HL-60 (cell line): ENCODE data around the gene EFNA3.

Source experiments
- DNase-seq, 2 experiments: peaks; one replicate each; pipeline ENCODE4 v3.0.0-alpha.2; 2010 to 2020; ENCODE audit warnings: low read depth in 1 of 2, low spot score in 1 of 2
- H3K27ac ChIP-seq: fragments of 250-450 bp; sonication (Bioruptor Pico); replicated peaks from 2 replicates; pipeline ENCODE4 v1.5.1; 2020; ENCODE audit warnings: mild to moderate bottlenecking, moderate library complexity
- H3K27me3 ChIP-seq: fragments of 250-450 bp; sonication (Bioruptor Pico); 2 replicates; pipeline ENCODE4 v1.5.1; 2021; ENCODE audit warnings: mild to moderate bottlenecking, moderate library complexity; ENCODE audit not compliant: insufficient read depth, poor library complexity, severe bottlenecking
- H3K4me3 ChIP-seq: replicated peaks from 2 replicates; pipeline ENCODE4 v1.5.1; 2011; ENCODE audit warnings: mild to moderate bottlenecking, control low read depth, low read length; ENCODE audit not compliant: insufficient read depth
- GABPA ChIP-seq: IDR thresholded peaks from 2 replicates; pipeline ENCODE4 v1.6.1; 2012; ENCODE audit warnings: low read depth
- POLR2AphosphoS5 ChIP-seq: IDR thresholded peaks from 2 replicates; pipeline ENCODE4 v1.6.1; 2012; ENCODE audit warnings: low read depth
- SPI1 ChIP-seq: IDR thresholded peaks from 2 replicates; pipeline ENCODE4 v1.6.1; 2012; ENCODE audit warnings: low read depth, mild to moderate bottlenecking, borderline replicate concordance
- TF ChIP-seq, protein P1 (sequence below): IDR thresholded peaks from one replicate; pipeline ENCODE4 v1.5.1; 2011; ENCODE audit warnings: low read length, control low read depth, inconsistent platforms; ENCODE audit not compliant: insufficient read depth
- TF ChIP-seq, protein P2 (sequence below): IDR thresholded peaks from 2 replicates; pipeline ENCODE4 v1.6.1; 2012; ENCODE audit warnings: low read depth; ENCODE audit not compliant: insufficient replicate concordance

The EFNA3 gene

DNA sequence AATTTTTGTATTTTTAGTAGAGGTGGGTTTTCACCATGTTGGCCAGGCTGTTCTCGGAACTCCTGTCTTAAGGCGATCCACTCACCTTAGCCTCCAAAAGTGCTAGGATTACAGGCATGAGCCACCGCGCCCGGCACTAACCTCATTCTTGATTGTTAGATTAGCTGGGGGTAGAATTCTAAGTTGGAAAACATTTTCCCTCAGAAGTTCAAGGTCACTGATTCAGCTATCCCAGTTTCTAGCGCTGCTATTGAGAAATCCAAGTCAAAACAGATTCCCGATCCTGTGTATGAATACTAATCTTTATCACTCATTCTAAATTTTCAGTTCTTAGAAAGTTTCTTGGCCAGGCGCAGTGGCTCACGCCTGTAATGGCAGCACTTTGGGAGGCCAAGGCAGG, 24.7 kb downstream of the EFNA3 start:
- H3K27ac ChIP-seq, result no peak overlapping the region
- TF ChIP-seq, protein P1, sequence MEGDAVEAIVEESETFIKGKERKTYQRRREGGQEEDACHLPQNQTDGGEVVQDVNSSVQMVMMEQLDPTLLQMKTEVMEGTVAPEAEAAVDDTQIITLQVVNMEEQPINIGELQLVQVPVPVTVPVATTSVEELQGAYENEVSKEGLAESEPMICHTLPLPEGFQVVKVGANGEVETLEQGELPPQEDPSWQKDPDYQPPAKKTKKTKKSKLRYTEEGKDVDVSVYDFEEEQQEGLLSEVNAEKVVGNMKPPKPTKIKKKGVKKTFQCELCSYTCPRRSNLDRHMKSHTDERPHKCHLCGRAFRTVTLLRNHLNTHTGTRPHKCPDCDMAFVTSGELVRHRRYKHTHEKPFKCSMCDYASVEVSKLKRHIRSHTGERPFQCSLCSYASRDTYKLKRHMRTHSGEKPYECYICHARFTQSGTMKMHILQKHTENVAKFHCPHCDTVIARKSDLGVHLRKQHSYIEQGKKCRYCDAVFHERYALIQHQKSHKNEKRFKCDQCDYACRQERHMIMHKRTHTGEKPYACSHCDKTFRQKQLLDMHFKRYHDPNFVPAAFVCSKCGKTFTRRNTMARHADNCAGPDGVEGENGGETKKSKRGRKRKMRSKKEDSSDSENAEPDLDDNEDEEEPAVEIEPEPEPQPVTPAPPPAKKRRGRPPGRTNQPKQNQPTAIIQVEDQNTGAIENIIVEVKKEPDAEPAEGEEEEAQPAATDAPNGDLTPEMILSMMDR, result no peak
- TF ChIP-seq POLR2AphosphoS5 (no peak), SPI1 (no peak), GABPA (no peak)
- TF ChIP-seq, protein P2, sequence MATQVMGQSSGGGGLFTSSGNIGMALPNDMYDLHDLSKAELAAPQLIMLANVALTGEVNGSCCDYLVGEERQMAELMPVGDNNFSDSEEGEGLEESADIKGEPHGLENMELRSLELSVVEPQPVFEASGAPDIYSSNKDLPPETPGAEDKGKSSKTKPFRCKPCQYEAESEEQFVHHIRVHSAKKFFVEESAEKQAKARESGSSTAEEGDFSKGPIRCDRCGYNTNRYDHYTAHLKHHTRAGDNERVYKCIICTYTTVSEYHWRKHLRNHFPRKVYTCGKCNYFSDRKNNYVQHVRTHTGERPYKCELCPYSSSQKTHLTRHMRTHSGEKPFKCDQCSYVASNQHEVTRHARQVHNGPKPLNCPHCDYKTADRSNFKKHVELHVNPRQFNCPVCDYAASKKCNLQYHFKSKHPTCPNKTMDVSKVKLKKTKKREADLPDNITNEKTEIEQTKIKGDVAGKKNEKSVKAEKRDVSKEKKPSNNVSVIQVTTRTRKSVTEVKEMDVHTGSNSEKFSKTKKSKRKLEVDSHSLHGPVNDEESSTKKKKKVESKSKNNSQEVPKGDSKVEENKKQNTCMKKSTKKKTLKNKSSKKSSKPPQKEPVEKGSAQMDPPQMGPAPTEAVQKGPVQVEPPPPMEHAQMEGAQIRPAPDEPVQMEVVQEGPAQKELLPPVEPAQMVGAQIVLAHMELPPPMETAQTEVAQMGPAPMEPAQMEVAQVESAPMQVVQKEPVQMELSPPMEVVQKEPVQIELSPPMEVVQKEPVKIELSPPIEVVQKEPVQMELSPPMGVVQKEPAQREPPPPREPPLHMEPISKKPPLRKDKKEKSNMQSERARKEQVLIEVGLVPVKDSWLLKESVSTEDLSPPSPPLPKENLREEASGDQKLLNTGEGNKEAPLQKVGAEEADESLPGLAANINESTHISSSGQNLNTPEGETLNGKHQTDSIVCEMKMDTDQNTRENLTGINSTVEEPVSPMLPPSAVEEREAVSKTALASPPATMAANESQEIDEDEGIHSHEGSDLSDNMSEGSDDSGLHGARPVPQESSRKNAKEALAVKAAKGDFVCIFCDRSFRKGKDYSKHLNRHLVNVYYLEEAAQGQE, result no peak
- DNase-seq, result no peak
- H3K27me3 ChIP-seq, result no peaks in the 10 kb centered on the region
- H3K4me3 ChIP-seq, result no peak overlapping the region

DNA sequence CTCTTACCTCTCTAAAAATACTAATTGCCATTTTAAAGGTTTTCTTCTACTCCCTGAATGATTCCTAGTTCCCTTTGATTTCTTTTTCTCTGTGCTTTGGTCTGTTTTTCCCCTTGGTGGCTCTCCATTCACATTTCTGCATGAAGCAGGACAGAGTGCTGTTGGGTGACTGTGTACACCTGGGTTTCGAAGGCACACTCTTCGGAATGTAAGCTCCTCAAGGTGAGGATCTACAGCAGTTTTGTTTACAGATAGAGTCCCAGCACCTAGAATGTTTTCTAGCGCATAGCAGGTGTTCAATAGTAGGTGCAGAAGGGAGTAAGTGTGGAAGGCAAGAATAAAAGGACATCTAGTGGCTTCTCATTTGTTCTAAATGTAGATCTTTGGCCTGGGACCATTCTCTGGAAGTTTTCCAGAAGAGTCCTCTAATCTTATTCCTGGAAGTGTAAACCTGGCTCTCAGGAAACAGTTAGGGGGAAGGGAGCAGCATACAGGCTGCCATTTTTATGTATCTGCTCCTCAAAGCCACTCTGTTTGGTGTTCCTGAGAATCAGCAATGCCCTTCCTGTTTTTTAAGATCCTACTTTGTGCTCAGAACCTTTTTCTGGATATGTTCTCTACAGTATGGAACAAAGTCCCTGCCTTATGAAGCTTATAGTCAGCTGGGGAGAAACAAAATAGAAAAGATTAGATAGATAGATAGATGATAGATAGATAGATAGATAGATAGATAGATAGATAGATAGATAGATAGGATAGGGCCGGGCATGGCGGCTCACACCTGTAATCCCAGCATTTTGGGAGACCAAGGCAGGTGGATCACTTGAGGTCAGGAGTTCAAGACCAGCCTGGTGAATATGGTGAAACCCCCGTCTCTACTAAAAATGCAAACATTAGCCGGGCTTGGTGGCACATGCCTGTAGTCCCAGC, 26.2 kb downstream of the EFNA3 start:
- Histone ChIP-seq H3K27ac (no peak overlapping the region), H3K4me3 (no peak overlapping the region), H3K27me3 (no peaks in the 10 kb centered on the region)
- TF ChIP-seq, protein P2, result no peak
- TF ChIP-seq GABPA (no peak), POLR2AphosphoS5 (no peak), SPI1 (no peak)
- TF ChIP-seq, protein P1, result no peak
- DNase-seq, result no peak

DNA sequence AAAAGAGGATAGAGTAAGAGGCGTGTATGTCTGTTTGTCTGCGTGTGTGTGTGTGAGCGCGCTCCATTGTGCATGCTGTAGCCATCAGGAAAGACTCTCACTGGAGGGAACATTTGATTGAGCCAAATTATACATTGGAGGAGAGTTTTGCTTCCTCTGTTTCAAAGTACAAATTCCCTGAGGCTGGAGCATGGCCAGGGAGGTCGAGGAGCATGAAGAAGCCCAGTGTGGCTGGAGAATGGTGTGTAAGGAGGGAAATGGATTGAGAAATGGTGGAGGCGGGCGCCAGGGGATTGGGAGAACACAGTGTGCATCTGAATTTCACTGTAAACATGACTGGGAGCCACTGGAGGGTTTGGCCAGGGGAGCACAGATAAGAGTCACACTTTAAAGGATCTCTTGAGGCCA, 27.0 kb downstream of the EFNA3 start:
- DNase-seq, result no peak
- no peaks in the 10 kb centered on the region for H3K27me3 ChIP-seq
- H3K27ac ChIP-seq, result no peak overlapping the region
- H3K4me3 ChIP-seq, result no peak overlapping the region
- TF ChIP-seq SPI1, result no peak
- TF ChIP-seq, protein P2, result no peak
- TF ChIP-seq POLR2AphosphoS5, result no peak
- TF ChIP-seq, protein P1, result no peak
- no peak for TF ChIP-seq GABPA
